Vagina (tissue), 2 donors: ENCODE measurements around the gene NGEF. TPM values are rescaled to one million over a fixed set of nuclear protein-coding genes. Genes with fewer than 3 reads are reported as not detected.

Experiments used
- DNase-seq, 2 donors: peaks; one replicate each; pipeline ENCODE4 v3.0.0-alpha.2; 2017; ENCODE audit errors: extremely low spot score in 2 of 2
- H3K27ac ChIP-seq: fragments of 200-600 bp; sonication (generic); one replicate; pipeline ENCODE4 v1.5.1; 2019
- H3K27me3 ChIP-seq: fragments of 200-600 bp; sonication (generic); one replicate; pipeline ENCODE4 v1.5.1; 2019
- H3K36me3 ChIP-seq, 2 donors: fragments of 200-600 bp; sonication (generic); one replicate each; pipeline ENCODE4 v1.5.1; 2017 to 2019
- H3K4me1 ChIP-seq: fragments of 200-600 bp; sonication (generic); one replicate; pipeline ENCODE4 v1.5.1; 2019
- H3K4me3 ChIP-seq, 2 donors: fragments of 200-600 bp; sonication (generic); 1 replicate in 1 of 2; 2 replicates in 1 of 2; pipeline ENCODE4 v1.5.1; 2016 to 2019
- H3K9me3 ChIP-seq: fragments of 200-600 bp; sonication (generic); one replicate; pipeline ENCODE4 v1.5.1; 2019
- CTCF ChIP-seq, 3 experiments: fragments of 450-650 bp in 2 of 3; fragments of 200-600 bp in 1 of 3; sonication (generic) in 1 of 3; IDR thresholded peaks; one replicate each; pipeline ENCODE4 v1.5.1; 2017 to 2019; ENCODE audit warnings: antibody characterized with exemption in 3 of 3, mild to moderate bottlenecking in 2 of 3, moderate library complexity in 2 of 3
- POLR2A ChIP-seq, 2 donors: fragments of 450-650 bp; IDR thresholded peaks; one replicate each; pipeline ENCODE4 v1.6.1; 2017; ENCODE audit warnings: antibody characterized with exemption in 2 of 2, mild to moderate bottlenecking in 2 of 2, moderate library complexity in 2 of 2
- POLR2AphosphoS5 ChIP-seq, 2 donors: sonication (generic); formaldehyde crosslinking; IDR thresholded peaks; one replicate each; pipeline ENCODE4 v1.9.0; 2017; ENCODE audit warnings: antibody characterized with exemption in 2 of 2, mild to moderate bottlenecking in 2 of 2, low read depth in 1 of 2; ENCODE audit not compliant: insufficient read depth in 1 of 2
- intact Hi-C: fragments of 100-400 bp; cut with DNase I; formaldehyde crosslinking; loops from one replicate; pipeline ENCODE4 v1.15.1; 2023
- total RNA-seq: library from RNA; depleted of rRNA; stranded (reverse); fragments of >200 nt; gene quantifications from one replicate; pipeline ENCODE4 v1.2.3, GENCODE V29; 2016

The NGEF gene
- total RNA-seq, 1 donor from 2014 or later: 4.9 TPM

GRCh38 chr2:233002829-233003657, 10.0 kb downstream of the NGEF start:
- TF ChIP-seq POLR2A (IDR thresholded peaks at IDR 0.05): no peak
- TF ChIP-seq POLR2AphosphoS5 (IDR thresholded peaks at IDR 0.05; ENCODE audit: insufficient read depth in 1 of 2, low read depth in 1 of 2): no peak
- no peak for TF ChIP-seq CTCF (IDR thresholded peaks at IDR 0.05)
- intact Hi-C loops: no loop called here
- DNase-seq: peak in 1 of 2 donors; percentile 58

GRCh38 chr2:233000886-233001750, 11.9 kb downstream of the NGEF start:
- Histone ChIP-seq H3K27ac (no peak overlapping the region), H3K36me3 (no peaks in the 10 kb centered on the region), H3K4me1 (no peaks in the 10 kb centered on the region), H3K27me3 (no peaks in the 10 kb centered on the region), H3K4me3 (no peak overlapping the region), H3K9me3 (no peaks in the 10 kb centered on the region)
- peak; percentile 69 to 93 for DNase-seq
- intact Hi-C loops: no loop called here
- TF ChIP-seq POLR2AphosphoS5 (IDR thresholded peaks at IDR 0.05; ENCODE audit: insufficient read depth in 1 of 2, low read depth in 1 of 2): no peak

More at GRCh38 chr2:233002829-233003657, 10.0 kb downstream of the NGEF start:
- H3K4me3 ChIP-seq: no peak overlapping the region
- no peaks in the 10 kb centered on the region for H3K36me3 ChIP-seq
- no peak overlapping the region for H3K27ac ChIP-seq
- H3K4me1 ChIP-seq: no peaks in the 10 kb centered on the region
- H3K27me3 ChIP-seq: no peaks in the 10 kb centered on the region
- H3K9me3 ChIP-seq: no peaks in the 10 kb centered on the region

- Histone ChIP-seq H3K4me1 (no peaks in the 10 kb centered on the region), H3K4me3 (no peak overlapping the region), H3K36me3 (no peaks in the 10 kb centered on the region), H3K27me3 (no peaks in the 10 kb centered on the region), H3K27ac (no peak overlapping the region), H3K9me3 (no peaks in the 10 kb centered on the region)
- intact Hi-C loops: no loop called here
- no peak for TF ChIP-seq POLR2AphosphoS5 (IDR thresholded peaks at IDR 0.05; ENCODE audit: insufficient read depth in 1 of 2, low read depth in 1 of 2)
- no peak for TF ChIP-seq POLR2A (IDR thresholded peaks at IDR 0.05)
- no peak for TF ChIP-seq CTCF (IDR thresholded peaks at IDR 0.05)
- DNase-seq: peak; percentile 60 to 89
Measured at GRCh38 chr2:232999354-232999753, 13.7 kb downstream of the NGEF start.

GRCh38 chr2:232998666-232998985, 14.4 kb downstream of the NGEF start:
- TF ChIP-seq POLR2AphosphoS5 (IDR thresholded peaks at IDR 0.05; ENCODE audit: insufficient read depth in 1 of 2, low read depth in 1 of 2) (no peak), CTCF (IDR thresholded peaks at IDR 0.05) (no peak), POLR2A (IDR thresholded peaks at IDR 0.05) (no peak)
- no peak overlapping the region for H3K27ac ChIP-seq
- H3K9me3 ChIP-seq: no peaks in the 10 kb centered on the region
- no peaks in the 10 kb centered on the region for H3K36me3 ChIP-seq
- peak in 1 of 2 donors; percentile 67 for DNase-seq
- intact Hi-C loops: no loop called here
- H3K27me3 ChIP-seq: no peaks in the 10 kb centered on the region
- H3K4me1 ChIP-seq: no peaks in the 10 kb centered on the region
- no peak overlapping the region for H3K4me3 ChIP-seq

- DNase-seq: peak; percentile 64 to 85
- Histone ChIP-seq H3K27ac (no peak overlapping the region), H3K9me3 (no peaks in the 10 kb centered on the region), H3K4me3 (no peak overlapping the region), H3K27me3 (no peaks in the 10 kb centered on the region), H3K36me3 (no peaks in the 10 kb centered on the region), H3K4me1 (no peaks in the 10 kb centered on the region)
- TF ChIP-seq POLR2A (IDR thresholded peaks at IDR 0.05) (no peak), CTCF (IDR thresholded peaks at IDR 0.05) (no peak)
- intact Hi-C loops: no loop called here
Measured at GRCh38 chr2:232997749-232998665, 15.0 kb downstream of the NGEF start.
